H1 (cell line): ENCODE results near the gene C1orf87. TPM values are rescaled to one million over a fixed set of nuclear protein-coding genes. Genes with fewer than 3 reads are reported as not detected.

ENCODE experiments used
- CTCF ChIA-PET: fragments of 300-600 bp; sonication (Branson Sonifier 250); formaldehyde crosslinking; loops from one replicate; lab custom pipeline; 2021; ENCODE audit not compliant: partially characterized antibody; lab: Charles Lee
- POLR2A ChIA-PET: fragments of 300-600 bp; sonication (Branson Sonifier 250); formaldehyde crosslinking; loops from one replicate; lab custom pipeline; 2021; ENCODE audit warnings: inconsistent platforms; ENCODE audit not compliant: partially characterized antibody; lab: Charles Lee
- DNase-seq, 2 experiments: peaks; one replicate each; pipeline versions ENCODE4 v3.0.0 to v3.0.0-alpha.2; 2010 to 2022; ENCODE audit warnings: low spot score in 2 of 2, low read depth in 1 of 2, mixed read lengths in 1 of 2
- FAIRE-seq: peaks from 2 replicates; lab custom pipeline; 2011; peaks lifted over from hg19 to GRCh38; lab: Jason Lieb, UNC
- H2AFZ ChIP-seq: 2 replicates; pipeline ENCODE4 v1.8.1; 2012; ENCODE audit warnings: low read length, inconsistent platforms
- H2AK5ac ChIP-seq: 2 replicates; pipeline ENCODE4 v1.6.1; 2013; ENCODE audit warnings: low read depth, low read length
- H2BK120ac ChIP-seq: replicated peaks from 2 replicates; pipeline ENCODE3; 2013; ENCODE audit warnings: low read depth, low read length, inconsistent platforms
- H2BK12ac ChIP-seq: 2 replicates; pipeline ENCODE4 v1.6.1; 2013; ENCODE audit warnings: low read depth, low read length
- H2BK15ac ChIP-seq: 2 replicates; pipeline ENCODE4 v1.6.1; 2013; ENCODE audit warnings: low read length
- H2BK20ac ChIP-seq: 2 replicates; pipeline ENCODE4 v1.6.1; 2013; ENCODE audit warnings: low read length
- H2BK5ac ChIP-seq: 2 replicates; pipeline ENCODE4 v1.6.1; 2013; ENCODE audit warnings: low read depth, low read length
- H3K14ac ChIP-seq: 2 replicates; pipeline ENCODE4 v1.6.1; 2013; ENCODE audit warnings: inconsistent platforms; ENCODE audit not compliant: insufficient read length
- H3K18ac ChIP-seq: 2 replicates; pipeline ENCODE4 v1.6.1; 2013; ENCODE audit warnings: low read length; ENCODE audit errors: extremely low read depth
- H3K23ac ChIP-seq: 2 replicates; pipeline ENCODE4 v1.6.1; 2013; ENCODE audit warnings: inconsistent platforms; ENCODE audit not compliant: insufficient read length
- H3K23me2 ChIP-seq: 2 replicates; pipeline ENCODE4 v1.6.1; 2013; ENCODE audit warnings: low read depth, low read length
- H3K27ac ChIP-seq: 2 replicates; pipeline ENCODE4 v1.6.1; 2011; ENCODE audit warnings: low read depth, low read length, inconsistent platforms
- H3K27me3 ChIP-seq, 4 experiments: replicated peaks in 1 of 4; 1 replicate in 1 of 4; 2 replicates in 3 of 4; pipeline versions ENCODE4 v1.6.1 to v1.8.1; 2011 to 2013; ENCODE audit warnings: low read length in 3 of 4, mild to moderate bottlenecking in 3 of 4, inconsistent platforms in 2 of 4, mixed read lengths in 2 of 4, moderate library complexity in 1 of 4; ENCODE audit not compliant: control insufficient read depth in 3 of 4, insufficient read depth in 3 of 4; ENCODE audit errors: extremely low read depth in 1 of 4
- H3K36me3 ChIP-seq, 4 experiments: 2 replicates each; pipeline versions ENCODE4 v1.6.1 to v1.8.1; 2011 to 2013; ENCODE audit warnings: mild to moderate bottlenecking in 4 of 4, low read length in 3 of 4, moderate library complexity in 2 of 4, control low read depth in 1 of 4, inconsistent platforms in 1 of 4; ENCODE audit not compliant: insufficient read depth in 4 of 4, control insufficient read depth in 2 of 4
- H3K4ac ChIP-seq: replicated peaks from 2 replicates; pipeline ENCODE3; 2013; ENCODE audit warnings: low read length, low read depth, mixed read lengths, inconsistent platforms; ENCODE audit not compliant: insufficient read length
- H3K4me1 ChIP-seq, 4 experiments: replicated peaks in 1 of 4; 1 replicate in 1 of 4; 2 replicates in 3 of 4; pipeline versions ENCODE4 v1.6.1 to v1.8.1; 2011 to 2013; ENCODE audit warnings: low read length in 3 of 4, inconsistent platforms in 2 of 4, mixed read lengths in 1 of 4; ENCODE audit not compliant: insufficient read depth in 4 of 4, control insufficient read depth in 3 of 4
- H3K4me2 ChIP-seq, 2 experiments: 2 replicates each; pipeline versions ENCODE4 v1.6.1 to v1.8.1; 2011 to 2013; ENCODE audit warnings: low read depth in 2 of 2, low read length in 2 of 2, control low read depth in 1 of 2, inconsistent platforms in 1 of 2, mild to moderate bottlenecking in 1 of 2; ENCODE audit not compliant: insufficient read depth in 1 of 2
- H3K4me3 ChIP-seq, 4 experiments: fragments of 200-600, 300-600 bp in 1 of 4; sonication (generic), shearing (Covaris generic), sonication (Bioruptor Twin) in 1 of 4; 2 replicates each; pipeline versions ENCODE4 v1.5.1 to v1.8.1; 2011 to 2016; ENCODE audit warnings: low read length in 4 of 4, low read depth in 3 of 4, control low read depth in 2 of 4, inconsistent platforms in 2 of 4, mild to moderate bottlenecking in 2 of 4, mixed read lengths in 1 of 4, moderate library complexity in 1 of 4; ENCODE audit not compliant: insufficient read depth in 2 of 4; ENCODE audit errors: extremely low read depth in 1 of 4
- H3K56ac ChIP-seq: replicated peaks from 2 replicates; pipeline ENCODE3; 2013; ENCODE audit warnings: low read depth, mild to moderate bottlenecking, mixed read lengths, low read length, inconsistent platforms; ENCODE audit not compliant: insufficient read length
- H3K79me1 ChIP-seq: 2 replicates; pipeline ENCODE4 v1.6.1; 2013; ENCODE audit warnings: low read depth, low read length, control low read depth
- H3K79me2 ChIP-seq, 2 experiments: 2 replicates each; pipeline versions ENCODE4 v1.6.1 to v1.8.1; 2012 to 2013; ENCODE audit warnings: low read length in 2 of 2, mild to moderate bottlenecking in 2 of 2, inconsistent platforms in 1 of 2; ENCODE audit not compliant: insufficient read depth in 2 of 2, control insufficient read depth in 1 of 2
- H3K9ac ChIP-seq, 4 experiments: replicated peaks in 1 of 4; 1 replicate in 1 of 4; 2 replicates in 3 of 4; pipeline versions ENCODE4 v1.6.1 to v1.8.1; 2011 to 2013; ENCODE audit warnings: low read depth in 3 of 4, low read length in 3 of 4, control low read depth in 2 of 4, mild to moderate bottlenecking in 2 of 4, moderate library complexity in 2 of 4, inconsistent platforms in 1 of 4; ENCODE audit errors: extremely low read depth in 1 of 4
- H3K9me3 ChIP-seq, 2 experiments: 2 replicates each; pipeline versions ENCODE4 v1.6.1 to v1.8.1; 2012 to 2013; ENCODE audit warnings: mild to moderate bottlenecking in 2 of 2, moderate library complexity in 2 of 2, control low read depth in 1 of 2, inconsistent platforms in 1 of 2, low read depth in 1 of 2, low read length in 1 of 2, mixed read lengths in 1 of 2; ENCODE audit not compliant: insufficient read depth in 2 of 2
- H4K20me1 ChIP-seq, 2 experiments: replicated peaks in 1 of 2; 2 replicates each; pipeline versions ENCODE3 to v1.8.1; 2011 to 2013; ENCODE audit warnings: inconsistent platforms in 2 of 2, low read length in 2 of 2, mild to moderate bottlenecking in 1 of 2; ENCODE audit not compliant: insufficient read depth in 2 of 2, control insufficient read depth in 1 of 2
- H4K5ac ChIP-seq: 2 replicates; pipeline ENCODE4 v1.6.1; 2013; ENCODE audit warnings: low read length, low read depth, mixed read lengths, inconsistent platforms; ENCODE audit not compliant: insufficient read length
- H4K8ac ChIP-seq: 2 replicates; pipeline ENCODE4 v1.8.0; 2013; ENCODE audit warnings: mild to moderate bottlenecking, moderate library complexity, low read length, inconsistent platforms; ENCODE audit not compliant: insufficient read depth; ENCODE audit errors: extremely low read depth
- H4K91ac ChIP-seq: replicated peaks from 2 replicates; pipeline ENCODE3; 2013; ENCODE audit warnings: low read length, mixed read lengths, inconsistent platforms; ENCODE audit not compliant: insufficient read length
- TBP ChIP-seq: IDR thresholded peaks from 2 replicates; pipeline ENCODE4 v1.6.1; 2011; ENCODE audit warnings: low read depth, low read length, improper control_type of control experiment
- WGBS, 2 experiments: shearing (Covaris generic) in 1 of 2; methylation state at CpG; one replicate each; pipeline versions ENCODE4 v1.1.6 to v1.1.7; 2013 to 2015; ENCODE audit warnings: low lambda C conversion rate in 2 of 2, mixed read lengths in 2 of 2, inconsistent platforms in 1 of 2, low coverage in 1 of 2, missing lambda C conversion rate in 1 of 2; ENCODE audit not compliant: insufficient replicate concordance in 2 of 2, insufficient coverage in 1 of 2, insufficient read length in 1 of 2; ENCODE audit errors: extremely low coverage in 1 of 2, missing lambda C conversion rate in 1 of 2; 5-methylcytosine and 5-hydroxymethylcytosine counted together
- polyA plus RNA-seq, 7 experiments: library from polyadenylated mRNA; depleted of rRNA in 3 of 7; stranded (reverse) in 5 of 7; unstranded in 2 of 7; fragments of >200 nt in 5 of 7; fragments of 200-250 nt in 2 of 7; gene quantifications; 1 replicate in 5 of 7; 2 replicates in 1 of 7; 4 replicates in 1 of 7; pipeline versions ENCODE4 v1.2.1 to v1.2.3, GENCODE V29; 2011 to 2013; ENCODE audit warnings: missing spikeins in 2 of 7, mixed read lengths in 2 of 7
- total RNA-seq: library from RNA; stranded (reverse); fragmentation: NEBNext Ultra II Directional; extraction: Animal tissue kit (Norgen Biotek cat#: 25700); gene quantifications from 2 replicates; pipeline ENCODE4 v1.2.1, GENCODE V29; 2021

The C1orf87 gene
- total and polyA plus RNA-seq, 2 of the 8 experiments (the other 6 are each of a cell fraction or from before 2014, with no cell fraction given), result 0.41 TPM; not detected in 1

GRCh38 chr1:60041783-60042182 is 31.8 kb downstream of the C1orf87 start:
- Histone ChIP-seq H2BK120ac (no peak overlapping the region), H3K56ac (no peak overlapping the region), H4K20me1 (no peaks in the 10 kb centered on the region), H3K14ac (no peak overlapping the region), H4K91ac (no peak overlapping the region), H3K9ac (no peak overlapping the region), H2BK5ac (no peak overlapping the region), H3K79me2 (no peaks in the 10 kb centered on the region), H2BK20ac (no peak overlapping the region), H3K9me3 (no peaks in the 10 kb centered on the region), H3K23me2 (no peaks in the 10 kb centered on the region; the same call in 1 of the 2 replicates), H4K5ac (no peak overlapping the region), H2BK12ac (no peak overlapping the region), H3K27ac (no peak overlapping the region), H3K4me2 (peak overlapping the region in 1 of 2 experiments; percentile 45; a peak in 1 of 4 replicates), H2AFZ (no peak overlapping the region), H3K4me1 (peaks cover 0 to 3% (median 2%) of the 10 kb centered on the region in 4 experiments; a peak in 3 of 7 replicates), H3K23ac (no peak overlapping the region), H2AK5ac (no peak overlapping the region), H3K36me3 (no peaks in the 10 kb centered on the region), H3K4ac (no peak overlapping the region), H3K18ac (no peak overlapping the region), H2BK15ac (no peak overlapping the region), H3K27me3 (peaks cover 0 to 1% (median 0%) of the 10 kb centered on the region in 4 experiments; a peak in 1 of 7 replicates), H3K79me1 (no peaks in the 10 kb centered on the region), H3K4me3 (no peak overlapping the region), H4K8ac (no peak overlapping the region)
- TF ChIP-seq TBP, result no peak
- FAIRE-seq, result no peak
- DNase-seq, result no peak
- ChIA-PET CTCF (no interaction called here), POLR2A (interaction anchor here (0.6 kb wide), 1 partner anchor 12 kb away, joined by 3 read pairs; no protein-coding TSS in a partner anchor)
- WGBS, 2 experiments, result 80% methylated on average over 2 of the region's 2 CpGs; no CpG with 5 or more reads in 1 of the 2 experiments
